GM21515 (cell line): ENCODE results near the gene HSD11B2.

Experiments used
- ATAC-seq: cut with Tn5 transposase; IDR thresholded peaks from one replicate; pipeline ENCODE4 v1.9.1; 2021; ENCODE audit not compliant: unreplicated experiment

HSD11B2 gene

GRCh38 chr16:67430977-67431774 is at the start of gene HSD11B2:
Gene HSD11B2, plus strand, starts transcription at chr16:67431121. Its CDS starts 128 bp downstream, at chr16:67431249.
- no peak for ATAC-seq

- no peak for ATAC-seq
Observed at GRCh38 chr16:67383284-67383683, 47.6 kb upstream of the HSD11B2 start.

GRCh38 chr16:67384778-67385510 is 46.0 kb upstream of the HSD11B2 start:
- ATAC-seq, result no peak

GRCh38 chr16:67386861-67387455 is 44.0 kb upstream of the HSD11B2 start:
- ATAC-seq, result no peak

- ATAC-seq, result no peak
Observed at GRCh38 chr16:67387479-67388079, 43.3 kb upstream of the HSD11B2 start.

GRCh38 chr16:67388191-67388590 is 42.7 kb upstream of the HSD11B2 start:
- ATAC-seq, result no peak

- no peak for ATAC-seq
Observed at GRCh38 chr16:67388591-67388990, 42.3 kb upstream of the HSD11B2 start.

- ATAC-seq, result no peak
Observed at GRCh38 chr16:67389911-67390815, 40.8 kb upstream of the HSD11B2 start.

- ATAC-seq, result no peak
Observed at GRCh38 chr16:67390816-67391423, 40.0 kb upstream of the HSD11B2 start.

- no peak for ATAC-seq
Observed at GRCh38 chr16:67391424-67392300, 39.3 kb upstream of the HSD11B2 start.

- ATAC-seq, result no peak
Observed at GRCh38 chr16:67392301-67393059, 38.4 kb upstream of the HSD11B2 start.

GRCh38 chr16:67393111-67393787 is 37.7 kb upstream of the HSD11B2 start, which contains the start of gene TPPP3:
Gene TPPP3, minus strand, starts transcription at chr16:67393498. Its CDS starts 2,387 bp downstream, at chr16:67391111.
- no peak for ATAC-seq

GRCh38 chr16:67393788-67394154 is 37.1 kb upstream of the HSD11B2 start:
- ATAC-seq, result no peak

- ATAC-seq, result no peak
Observed at GRCh38 chr16:67394155-67395104, 36.5 kb upstream of the HSD11B2 start.

- no peak for ATAC-seq
Observed at GRCh38 chr16:67395105-67395457, 35.8 kb upstream of the HSD11B2 start.

- no peak for ATAC-seq
Observed at GRCh38 chr16:67395458-67396158, 35.3 kb upstream of the HSD11B2 start.
